Measurements from ENCODE around the gene COL1A2. TPM values are rescaled to one million over a fixed set of nuclear protein-coding genes. Genes with fewer than 3 reads are reported as not detected.
A peak's percentile ranks its signal among the peaks of the same experiment; 100 is the strongest.

Gene COL1A2
- total and polyA plus RNA-seq, 2 of the 4 experiments (the other 2 are of a cell fraction) = 1,211 to 4,454 TPM

DNA sequence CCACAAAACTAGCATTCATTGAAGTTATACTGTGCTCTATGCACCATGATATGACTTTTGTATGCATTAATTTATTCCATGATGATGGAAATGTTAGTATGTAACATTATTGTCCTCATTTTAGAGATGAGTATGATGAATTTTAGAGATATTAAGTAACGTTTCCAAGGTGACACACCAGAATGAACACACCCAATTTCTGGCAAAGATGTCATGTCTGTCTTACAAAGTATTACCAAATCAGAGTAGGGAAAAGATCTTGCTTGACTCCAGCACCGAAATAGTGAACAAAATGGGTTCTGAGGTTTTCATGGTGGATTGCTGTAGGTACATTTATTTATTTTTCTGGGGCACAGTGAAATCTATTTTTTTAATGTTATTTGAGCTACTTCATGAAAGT, 33.8 kb upstream of the COL1A2 start:
- Histone ChIP-seq H2AK9ac (replicated peaks; ENCODE audit: low read depth, low read length, poor library complexity) (no peak overlapping the region), H2BK120ac (ENCODE audit: low read depth, low read length) (no peak overlapping the region), H3K79me1 (ENCODE audit: low read depth in 1 of 2, low read length in 2 of 2) (peaks cover 0 to under 1% of the 10 kb centered on the region in 2 experiments; a peak in 2 of 4 replicates), H3K9me1 (ENCODE audit: insufficient read depth, low read length) (no peaks in the 10 kb centered on the region), H3K18ac (ENCODE audit: low read depth, low read length) (no peak overlapping the region), H4K8ac (ENCODE audit: low read depth in 2 of 2, low read length in 2 of 2) (no peak overlapping the region), H2BK5ac (ENCODE audit: low read depth, low read length, poor library complexity, severe bottlenecking) (no peak overlapping the region), H2AK5ac (ENCODE audit: low read depth, low read length) (peak overlapping the region; percentile 31; the same call in 1 of the 2 replicates), H4K20me1 (ENCODE audit: insufficient read depth, low read length) (no peaks in the 10 kb centered on the region), H2BK15ac (ENCODE audit: low read depth, low read length) (peak overlapping the region; percentile 45; the same call in 1 of the 3 replicates), H3K4me2 (ENCODE audit: low read depth, low read length) (no peak overlapping the region), H3K36me3 (ENCODE audit: control insufficient read depth, insufficient read depth, low read length) (no peaks in the 10 kb centered on the region), H4K91ac (ENCODE audit: insufficient read depth, low read depth, low read length) (no peak overlapping the region), H4K5ac (ENCODE audit: low read depth, low read length) (no peak overlapping the region), H2AFZ (replicated peaks; ENCODE audit: low read length, poor library complexity) (no peak overlapping the region), H3K4me3 (ENCODE audit: insufficient read depth, low read depth, low read length) (no peak overlapping the region), H3K9me3 (ENCODE audit: control insufficient read depth, insufficient read depth, low read length) (no peaks in the 10 kb centered on the region), H3K27ac (ENCODE audit: insufficient read depth, low read length) (no peak overlapping the region), H3K56ac (ENCODE audit: extremely low read depth, insufficient read depth, low read length) (no peak overlapping the region), H3K14ac (replicated peaks; ENCODE audit: low read depth, low read length) (no peak overlapping the region), H3K9ac (ENCODE audit: low read depth, low read length) (no peak overlapping the region), H2BK20ac (ENCODE audit: low read depth, low read length) (no peak overlapping the region), H3K27me3 (ENCODE audit: control insufficient read depth, insufficient read depth, low read length) (no peaks in the 10 kb centered on the region), H3K4me1 (ENCODE audit: control insufficient read depth, insufficient read depth, low read length) (peaks cover 1% of the 10 kb centered on the region; the same call in 1 of the 2 replicates), H3K4ac (ENCODE audit: low read depth, low read length) (no peak overlapping the region), H3K23ac (ENCODE audit: low read depth, low read length) (no peak overlapping the region)
- TF ChIP-seq, protein P1, sequence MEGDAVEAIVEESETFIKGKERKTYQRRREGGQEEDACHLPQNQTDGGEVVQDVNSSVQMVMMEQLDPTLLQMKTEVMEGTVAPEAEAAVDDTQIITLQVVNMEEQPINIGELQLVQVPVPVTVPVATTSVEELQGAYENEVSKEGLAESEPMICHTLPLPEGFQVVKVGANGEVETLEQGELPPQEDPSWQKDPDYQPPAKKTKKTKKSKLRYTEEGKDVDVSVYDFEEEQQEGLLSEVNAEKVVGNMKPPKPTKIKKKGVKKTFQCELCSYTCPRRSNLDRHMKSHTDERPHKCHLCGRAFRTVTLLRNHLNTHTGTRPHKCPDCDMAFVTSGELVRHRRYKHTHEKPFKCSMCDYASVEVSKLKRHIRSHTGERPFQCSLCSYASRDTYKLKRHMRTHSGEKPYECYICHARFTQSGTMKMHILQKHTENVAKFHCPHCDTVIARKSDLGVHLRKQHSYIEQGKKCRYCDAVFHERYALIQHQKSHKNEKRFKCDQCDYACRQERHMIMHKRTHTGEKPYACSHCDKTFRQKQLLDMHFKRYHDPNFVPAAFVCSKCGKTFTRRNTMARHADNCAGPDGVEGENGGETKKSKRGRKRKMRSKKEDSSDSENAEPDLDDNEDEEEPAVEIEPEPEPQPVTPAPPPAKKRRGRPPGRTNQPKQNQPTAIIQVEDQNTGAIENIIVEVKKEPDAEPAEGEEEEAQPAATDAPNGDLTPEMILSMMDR (conservative IDR thresholded peaks at IDR 0.05; ENCODE audit: low read depth, low read length) = no peak
- TF ChIP-seq, protein P2, sequence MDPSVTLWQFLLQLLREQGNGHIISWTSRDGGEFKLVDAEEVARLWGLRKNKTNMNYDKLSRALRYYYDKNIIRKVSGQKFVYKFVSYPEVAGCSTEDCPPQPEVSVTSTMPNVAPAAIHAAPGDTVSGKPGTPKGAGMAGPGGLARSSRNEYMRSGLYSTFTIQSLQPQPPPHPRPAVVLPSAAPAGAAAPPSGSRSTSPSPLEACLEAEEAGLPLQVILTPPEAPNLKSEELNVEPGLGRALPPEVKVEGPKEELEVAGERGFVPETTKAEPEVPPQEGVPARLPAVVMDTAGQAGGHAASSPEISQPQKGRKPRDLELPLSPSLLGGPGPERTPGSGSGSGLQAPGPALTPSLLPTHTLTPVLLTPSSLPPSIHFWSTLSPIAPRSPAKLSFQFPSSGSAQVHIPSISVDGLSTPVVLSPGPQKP (IDR thresholded peaks at IDR 0.05; ENCODE audit: borderline replicate concordance, low read depth, low read length) = no peak
- TF ChIP-seq RAD21 (IDR thresholded peaks at IDR 0.05; ENCODE audit: low read length) = no peak
- TF ChIP-seq MAZ (IDR thresholded peaks at IDR 0.05; ENCODE audit: borderline replicate concordance, low read depth, low read length) = no peak
- TF ChIP-seq CEBPB (IDR thresholded peaks at IDR 0.05; ENCODE audit: low read depth, low read length) = no peak
- TF ChIP-seq CHD1 (IDR thresholded peaks at IDR 0.05; ENCODE audit: low read depth, low read length) = no peak
- TF ChIP-seq FOS (IDR thresholded peaks at IDR 0.05; ENCODE audit: low read depth, low read length) = no peak
- no peak for TF ChIP-seq RFX5 (IDR thresholded peaks at IDR 0.05; ENCODE audit: low read depth, low read length)
- no peak for TF ChIP-seq BHLHE40 (IDR thresholded peaks at IDR 0.05; ENCODE audit: low read depth, low read length)
- no peak for TF ChIP-seq RCOR1 (IDR thresholded peaks at IDR 0.05; ENCODE audit: insufficient replicate concordance, low read length)
- no peak for TF ChIP-seq POLR2A (IDR thresholded peaks at IDR 0.05; ENCODE audit: low read depth, low read length)
- TF ChIP-seq MXI1 (IDR thresholded peaks at IDR 0.05; ENCODE audit: borderline replicate concordance, low read depth, low read length) = no peak
- TF ChIP-seq, protein P3, sequence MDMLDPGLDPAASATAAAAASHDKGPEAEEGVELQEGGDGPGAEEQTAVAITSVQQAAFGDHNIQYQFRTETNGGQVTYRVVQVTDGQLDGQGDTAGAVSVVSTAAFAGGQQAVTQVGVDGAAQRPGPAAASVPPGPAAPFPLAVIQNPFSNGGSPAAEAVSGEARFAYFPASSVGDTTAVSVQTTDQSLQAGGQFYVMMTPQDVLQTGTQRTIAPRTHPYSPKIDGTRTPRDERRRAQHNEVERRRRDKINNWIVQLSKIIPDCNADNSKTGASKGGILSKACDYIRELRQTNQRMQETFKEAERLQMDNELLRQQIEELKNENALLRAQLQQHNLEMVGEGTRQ (IDR thresholded peaks at IDR 0.05; ENCODE audit: low read depth, low read length) = no peak
- no peak for TF ChIP-seq MAFK (IDR thresholded peaks at IDR 0.05; ENCODE audit: low read depth, low read length)
- dilution Hi-C loops (cut with HindIII; ENCODE audit: low sequenced_read_pairs, unreplicated experiment) (no loop called here), intact Hi-C loops (cut with micrococcal nuclease) (no loop called here), in situ Hi-C loops (cut with MboI; ENCODE audit: low sequenced_read_pairs) (no loop called here)
- POLR2A ChIA-PET (ENCODE audit: unreplicated experiment) = no interaction called here
- WGBS, 2 experiments (ENCODE audit: extremely low coverage in 2 of 2, insufficient read length in 1 of 2) = no CpG with 5 or more reads among the region's 2 CpGs
- BruUV-seq (replicated peaks) = no TSS peak
- CTCF ChIA-PET = interaction anchor here (1.4 kb wide), 1 partner anchor 60 kb away, joined by 3 read pairs; no protein-coding TSS in a partner anchor
- DNase-seq = no peak
- no peak for ATAC-seq (ENCODE audit: low read depth)
